ENCODE results near the gene ZFAND2A. TPM values are rescaled to one million over a fixed set of nuclear protein-coding genes. Genes with fewer than 3 reads are reported as not detected.
"Not testable (repeated sequence)": the region's sequence is repeated elsewhere in the genome, so short reads cannot be mapped to it uniquely, and the experiment has no call there.

Gene ZFAND2A
- total RNA-seq, 1 experiment from 2014 or later, result 19.1 TPM

DNA sequence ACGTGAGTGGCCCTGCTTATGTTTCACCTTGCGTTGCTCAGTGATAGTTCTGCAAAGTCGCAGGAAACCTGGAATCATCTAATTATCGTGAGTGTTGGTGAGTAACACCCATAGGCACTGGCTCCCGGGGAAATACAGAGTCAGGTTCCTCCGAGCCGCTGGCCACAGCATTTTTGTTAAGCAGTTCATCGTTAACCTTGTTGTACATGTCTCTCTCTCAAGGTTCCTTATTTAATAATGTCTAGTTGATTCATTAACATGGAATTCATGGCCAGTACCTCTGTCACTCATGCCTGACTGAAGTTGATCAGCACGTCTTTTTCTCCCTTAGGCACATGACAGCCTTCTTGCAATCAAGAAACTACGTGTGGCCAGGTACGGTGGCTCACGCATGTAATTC, 3.1 kb upstream of the ZFAND2A start (continued):
- TF ChIP-seq, protein P1, sequence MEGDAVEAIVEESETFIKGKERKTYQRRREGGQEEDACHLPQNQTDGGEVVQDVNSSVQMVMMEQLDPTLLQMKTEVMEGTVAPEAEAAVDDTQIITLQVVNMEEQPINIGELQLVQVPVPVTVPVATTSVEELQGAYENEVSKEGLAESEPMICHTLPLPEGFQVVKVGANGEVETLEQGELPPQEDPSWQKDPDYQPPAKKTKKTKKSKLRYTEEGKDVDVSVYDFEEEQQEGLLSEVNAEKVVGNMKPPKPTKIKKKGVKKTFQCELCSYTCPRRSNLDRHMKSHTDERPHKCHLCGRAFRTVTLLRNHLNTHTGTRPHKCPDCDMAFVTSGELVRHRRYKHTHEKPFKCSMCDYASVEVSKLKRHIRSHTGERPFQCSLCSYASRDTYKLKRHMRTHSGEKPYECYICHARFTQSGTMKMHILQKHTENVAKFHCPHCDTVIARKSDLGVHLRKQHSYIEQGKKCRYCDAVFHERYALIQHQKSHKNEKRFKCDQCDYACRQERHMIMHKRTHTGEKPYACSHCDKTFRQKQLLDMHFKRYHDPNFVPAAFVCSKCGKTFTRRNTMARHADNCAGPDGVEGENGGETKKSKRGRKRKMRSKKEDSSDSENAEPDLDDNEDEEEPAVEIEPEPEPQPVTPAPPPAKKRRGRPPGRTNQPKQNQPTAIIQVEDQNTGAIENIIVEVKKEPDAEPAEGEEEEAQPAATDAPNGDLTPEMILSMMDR (IDR thresholded peaks at IDR 0.05 in 2 of 3, conservative IDR thresholded peaks at IDR 0.05 in 1 of 3; ENCODE audit: borderline replicate concordance in 1 of 3, insufficient read depth in 1 of 3, low read depth in 2 of 3, low read length in 2 of 3), result no peak
- TF ChIP-seq ZNF274 (IDR thresholded peaks at IDR 0.05; ENCODE audit: low read depth, low read length) (no peak), POLR2AphosphoS5 (IDR thresholded peaks at IDR 0.05; ENCODE audit: low read depth, low read length) (no peak)
- TF ChIP-seq, protein P2, sequence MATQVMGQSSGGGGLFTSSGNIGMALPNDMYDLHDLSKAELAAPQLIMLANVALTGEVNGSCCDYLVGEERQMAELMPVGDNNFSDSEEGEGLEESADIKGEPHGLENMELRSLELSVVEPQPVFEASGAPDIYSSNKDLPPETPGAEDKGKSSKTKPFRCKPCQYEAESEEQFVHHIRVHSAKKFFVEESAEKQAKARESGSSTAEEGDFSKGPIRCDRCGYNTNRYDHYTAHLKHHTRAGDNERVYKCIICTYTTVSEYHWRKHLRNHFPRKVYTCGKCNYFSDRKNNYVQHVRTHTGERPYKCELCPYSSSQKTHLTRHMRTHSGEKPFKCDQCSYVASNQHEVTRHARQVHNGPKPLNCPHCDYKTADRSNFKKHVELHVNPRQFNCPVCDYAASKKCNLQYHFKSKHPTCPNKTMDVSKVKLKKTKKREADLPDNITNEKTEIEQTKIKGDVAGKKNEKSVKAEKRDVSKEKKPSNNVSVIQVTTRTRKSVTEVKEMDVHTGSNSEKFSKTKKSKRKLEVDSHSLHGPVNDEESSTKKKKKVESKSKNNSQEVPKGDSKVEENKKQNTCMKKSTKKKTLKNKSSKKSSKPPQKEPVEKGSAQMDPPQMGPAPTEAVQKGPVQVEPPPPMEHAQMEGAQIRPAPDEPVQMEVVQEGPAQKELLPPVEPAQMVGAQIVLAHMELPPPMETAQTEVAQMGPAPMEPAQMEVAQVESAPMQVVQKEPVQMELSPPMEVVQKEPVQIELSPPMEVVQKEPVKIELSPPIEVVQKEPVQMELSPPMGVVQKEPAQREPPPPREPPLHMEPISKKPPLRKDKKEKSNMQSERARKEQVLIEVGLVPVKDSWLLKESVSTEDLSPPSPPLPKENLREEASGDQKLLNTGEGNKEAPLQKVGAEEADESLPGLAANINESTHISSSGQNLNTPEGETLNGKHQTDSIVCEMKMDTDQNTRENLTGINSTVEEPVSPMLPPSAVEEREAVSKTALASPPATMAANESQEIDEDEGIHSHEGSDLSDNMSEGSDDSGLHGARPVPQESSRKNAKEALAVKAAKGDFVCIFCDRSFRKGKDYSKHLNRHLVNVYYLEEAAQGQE (IDR thresholded peaks at IDR 0.05; ENCODE audit: low read depth), result no peak

DNA sequence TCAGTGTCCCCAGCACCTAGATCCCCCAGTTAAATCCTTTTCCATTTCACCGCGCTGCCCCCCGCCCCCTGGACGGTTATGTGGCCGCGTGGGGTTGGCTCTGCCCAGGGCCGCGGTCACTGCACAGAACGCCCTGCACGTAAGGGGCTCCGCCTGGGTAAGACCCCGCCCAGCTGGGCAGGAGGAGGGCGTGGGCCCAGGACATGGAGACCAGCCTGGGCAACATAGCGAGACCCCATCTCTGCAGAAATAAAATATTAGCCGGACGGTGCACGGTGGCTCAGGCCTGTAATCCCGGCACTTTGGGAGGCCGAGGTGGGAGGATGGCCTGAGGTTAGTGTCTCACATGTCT, 650 bp upstream of the ZFAND2A start:
- no peaks in the 10 kb centered on the region for H3K27me3 ChIP-seq (ENCODE audit: insufficient read depth, low read length)
- ATAC-seq (peak; percentile 40), DNase-seq (ENCODE audit: low read depth, low spot score) (no peak)
- intact Hi-C loops (cut with micrococcal nuclease), result no loop called here
- no peak overlapping the region for H2AFZ ChIP-seq (ENCODE audit: low read depth, low read length, poor library complexity, severe bottlenecking)
- peaks cover 0 to 19% of the 10 kb centered on the region in 2 experiments; a peak in 3 of 4 replicates for H3K36me3 ChIP-seq (ENCODE audit: control insufficient read depth in 1 of 2, insufficient read depth in 2 of 2, low read length in 2 of 2)
- peak overlapping the region; percentile 80 for H3K4me2 ChIP-seq (ENCODE audit: low read length)
- H3K9me2 ChIP-seq (ENCODE audit: insufficient read depth), result no peaks in the 10 kb centered on the region
- peaks cover 51% of the 10 kb centered on the region for H3K79me2 ChIP-seq (ENCODE audit: insufficient read depth, low read length)
- ChIA-PET POLR2A (no interaction called here), CTCF (interaction anchor here (1.0 to 1.9 kb wide), 2 partner anchors 16 to 23 kb away, joined by 3 to 9 read pairs; no protein-coding TSS in a partner anchor), RAD21 (ENCODE audit: low non-redundant PET in 1 of 2, low total read pairs in 2 of 2, uncharacterized antibody in 2 of 2, unreplicated experiment in 2 of 2) (no interaction called here)
- BruUV-seq (replicated peaks), result no TSS peak
- TF ChIP-seq ZFX (IDR thresholded peaks at IDR 0.05) (peak; percentile 47; the same call in 1 of the 2 replicates), ZNF274 (IDR thresholded peaks at IDR 0.05; ENCODE audit: low read depth, low read length) (no peak)
- H3K9ac ChIP-seq (ENCODE audit: low read length), result peak overlapping the region; percentile 85
- H4K20me1 ChIP-seq (ENCODE audit: insufficient read depth), result no peaks in the 10 kb centered on the region
- H3K27ac ChIP-seq (ENCODE audit: low read depth, low read length), result peak overlapping the region; percentile 93
- H3K9me3 ChIP-seq (ENCODE audit: control insufficient read depth in 1 of 2, insufficient read depth in 1 of 2, low read depth in 1 of 2, low read length in 2 of 2), result no peaks in the 10 kb centered on the region
- H3K4me1 ChIP-seq (ENCODE audit: control insufficient read depth in 1 of 2, insufficient read depth in 2 of 2, low read length in 2 of 2), result peaks cover 9 to 36% of the 10 kb centered on the region in 2 experiments
- H3K4me3 ChIP-seq (replicated peaks in 1 of 2; ENCODE audit: low read depth in 1 of 2, low read length in 2 of 2), result peak overlapping the region; percentile 74 to 99

DNA sequence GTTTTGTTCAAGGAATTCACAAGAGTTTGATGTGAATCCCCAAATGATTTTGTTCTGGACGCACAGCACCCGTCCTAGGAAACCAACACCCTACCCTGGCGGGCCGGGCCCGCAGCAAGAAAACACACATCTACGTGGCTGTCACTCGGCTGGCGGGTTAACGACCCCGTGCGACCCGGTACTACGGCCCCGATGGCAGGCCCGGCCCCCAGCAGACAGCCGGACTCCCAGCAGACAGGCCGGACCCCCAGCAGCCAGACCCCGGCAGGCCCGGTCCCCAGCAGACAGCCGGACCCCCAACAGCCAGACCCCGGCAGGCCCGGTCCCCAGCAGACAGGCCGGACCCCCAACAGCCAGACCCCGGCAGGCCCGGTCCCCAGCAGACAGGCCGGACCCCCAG, 765 bp downstream of the ZFAND2A start:
- H2AFZ ChIP-seq (ENCODE audit: low read depth, low read length, poor library complexity, severe bottlenecking); H3K9me3 ChIP-seq (ENCODE audit: control insufficient read depth in 1 of 2, insufficient read depth in 1 of 2, low read depth in 1 of 2, low read length in 2 of 2); H3K27me3 ChIP-seq (ENCODE audit: insufficient read depth, low read length); DNase-seq (ENCODE audit: low read depth, low spot score); intact Hi-C loops (cut with micrococcal nuclease); RAD21 ChIA-PET (ENCODE audit: low non-redundant PET in 1 of 2, low total read pairs in 2 of 2, uncharacterized antibody in 2 of 2, unreplicated experiment in 2 of 2); ATAC-seq; H3K9me2 ChIP-seq (ENCODE audit: insufficient read depth); BruUV-seq (replicated peaks); H4K20me1 ChIP-seq (ENCODE audit: insufficient read depth); POLR2A ChIA-PET: not testable (repeated sequence)
- peaks cover 59% of the 10 kb centered on the region for H3K79me2 ChIP-seq (ENCODE audit: insufficient read depth, low read length)
- H3K36me3 ChIP-seq (ENCODE audit: control insufficient read depth in 1 of 2, insufficient read depth in 2 of 2, low read length in 2 of 2), result peaks cover 8 to 24% of the 10 kb centered on the region in 2 experiments
- peak overlapping the region; percentile 38 for H3K27ac ChIP-seq (ENCODE audit: low read depth, low read length)
- H3K4me3 ChIP-seq (replicated peaks in 1 of 2; ENCODE audit: low read depth in 1 of 2, low read length in 2 of 2), result peak overlapping the region; percentile 64 to 74
- peaks cover 9 to 36% of the 10 kb centered on the region in 2 experiments for H3K4me1 ChIP-seq (ENCODE audit: control insufficient read depth in 1 of 2, insufficient read depth in 2 of 2, low read length in 2 of 2)
- CTCF ChIA-PET, result interaction anchor here (1.9 kb wide), 1 partner anchor 17 kb away, joined by 9 read pairs; no protein-coding TSS in a partner anchor
- H3K4me2 ChIP-seq (ENCODE audit: low read length), result peak overlapping the region; percentile 80
- peak overlapping the region; percentile 85 for H3K9ac ChIP-seq (ENCODE audit: low read length)

Data from HCT116 (cell line).